Activated naive CD8-positive, alpha-beta T cell treated with anti-CD3 and anti-CD28 coated beads for 36 hours (primary cell): ENCODE measurements around the gene HYDIN. TPM values are rescaled to one million over a fixed set of nuclear protein-coding genes. Genes with fewer than 3 reads are reported as not detected.
"Not testable (repeated sequence)": the region's sequence is repeated elsewhere in the genome, so short reads cannot be mapped to it uniquely, and the experiment has no call there.

ENCODE experiments used
- DNase-seq: peaks from one replicate; pipeline ENCODE4 v3.0.0; 2021
- H3K27ac Mint-ChIP-seq: one replicate; pipeline ENCODE4 v1.8.0; 2022; ENCODE audit warnings: mild to moderate bottlenecking, moderate library complexity, mixed read lengths
- H3K27me3 Mint-ChIP-seq: one replicate; pipeline ENCODE4 v1.8.0; 2022; ENCODE audit warnings: mild to moderate bottlenecking, mixed read lengths
- H3K36me3 Mint-ChIP-seq: one replicate; pipeline ENCODE4 v1.8.0; 2021; ENCODE audit warnings: mild to moderate bottlenecking, mixed read lengths
- H3K4me1 Mint-ChIP-seq: one replicate; pipeline ENCODE4 v1.8.0; 2021; ENCODE audit warnings: mixed read lengths
- H3K4me3 Mint-ChIP-seq: one replicate; pipeline ENCODE4 v1.8.0; 2022; ENCODE audit warnings: mild to moderate bottlenecking, moderate library complexity, mixed read lengths
- H3K9me3 Mint-ChIP-seq: one replicate; pipeline ENCODE4 v1.8.0; 2022; ENCODE audit warnings: mixed read lengths
- total RNA-seq, 2 experiments: library from RNA; stranded (reverse); gene quantifications; one replicate each; pipeline ENCODE4 v1.2.3, GENCODE V29; 2021

Gene HYDIN
- total RNA-seq, 2 experiments from 2014 or later: not detected

GRCh38 chr16:71009440-71010223 is 220.9 kb downstream of the HYDIN start:
- not testable (repeated sequence) for H3K36me3 Mint-ChIP-seq, H3K27me3 Mint-ChIP-seq, DNase-seq, H3K27ac Mint-ChIP-seq, H3K4me3 Mint-ChIP-seq, H3K4me1 Mint-ChIP-seq, H3K9me3 Mint-ChIP-seq

DNA sequence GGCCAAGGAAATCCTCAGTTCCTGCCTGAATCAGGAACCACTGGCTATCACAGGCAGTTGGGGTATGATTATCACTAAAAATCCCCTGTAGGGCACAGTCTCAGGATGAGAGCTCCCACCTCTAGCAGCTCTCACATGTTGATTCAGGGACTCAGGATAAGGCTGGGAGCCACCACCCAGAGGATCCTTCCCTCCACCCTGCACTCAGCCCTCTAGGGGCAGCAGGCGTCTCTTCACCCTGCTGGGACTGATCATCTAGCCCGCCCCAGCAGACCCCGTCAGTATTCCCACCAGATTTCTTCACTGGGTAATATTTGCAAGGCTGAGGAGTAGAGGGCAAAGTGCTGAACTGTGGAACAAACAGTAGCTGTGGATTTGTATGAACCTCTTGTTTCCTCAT is 224.0 kb downstream of the HYDIN start:
- not testable (repeated sequence) for H3K4me1 Mint-ChIP-seq, H3K27ac Mint-ChIP-seq, H3K27me3 Mint-ChIP-seq, H3K36me3 Mint-ChIP-seq, DNase-seq, H3K9me3 Mint-ChIP-seq, H3K4me3 Mint-ChIP-seq

- H3K27me3 Mint-ChIP-seq, H3K4me1 Mint-ChIP-seq: not testable (repeated sequence)
Observed at GRCh38 chr16:70999735-71000134, 230.8 kb downstream of the HYDIN start.

DNA sequence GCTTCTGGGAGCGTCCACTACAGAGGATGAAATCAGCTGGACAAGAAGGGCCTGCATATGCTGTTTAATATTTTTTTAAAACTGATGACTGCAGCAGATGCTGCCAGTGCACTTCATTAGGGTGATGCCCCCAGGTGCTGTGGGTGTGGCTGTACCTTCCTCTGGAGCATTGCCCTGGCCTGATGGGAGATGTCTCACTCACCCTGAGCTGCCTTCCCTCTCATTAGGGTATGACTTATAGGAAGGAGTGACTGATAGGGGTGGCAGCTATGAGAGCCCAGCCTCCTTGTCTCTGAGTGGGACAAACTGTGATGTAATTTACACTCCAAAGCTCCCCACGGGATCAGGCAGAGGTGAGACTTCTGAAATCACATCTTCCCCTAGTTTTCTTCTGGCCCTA is 234.7 kb downstream of the HYDIN start:
- not testable (repeated sequence) for H3K27me3 Mint-ChIP-seq, DNase-seq, H3K9me3 Mint-ChIP-seq, H3K27ac Mint-ChIP-seq, H3K4me1 Mint-ChIP-seq, H3K36me3 Mint-ChIP-seq, H3K4me3 Mint-ChIP-seq

More at GRCh38 chr16:70999735-71000134, 230.8 kb downstream of the HYDIN start:
- DNase-seq, H3K27ac Mint-ChIP-seq, H3K9me3 Mint-ChIP-seq, H3K4me3 Mint-ChIP-seq, H3K36me3 Mint-ChIP-seq: not testable (repeated sequence)

DNA sequence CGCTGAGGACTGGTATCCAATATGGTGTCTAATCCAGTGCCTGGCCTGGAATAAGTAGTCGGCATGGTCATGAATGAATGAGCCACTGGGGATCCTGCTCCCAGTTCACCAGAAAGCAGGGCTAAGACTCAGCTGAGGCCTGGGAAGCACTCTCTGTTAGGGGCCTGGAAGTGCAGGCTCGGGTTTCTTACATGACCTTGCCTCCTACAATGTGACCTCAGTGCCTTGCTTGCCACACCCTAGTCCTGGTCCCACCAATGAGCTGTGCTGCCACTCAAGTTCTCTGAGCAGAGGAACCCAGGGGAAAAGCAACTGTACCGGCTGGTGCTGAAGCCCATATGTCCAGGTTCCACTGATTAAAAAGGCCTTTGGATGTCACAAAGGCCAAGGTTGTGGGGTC is 238.0 kb downstream of the HYDIN start:
- H3K9me3 Mint-ChIP-seq, H3K4me3 Mint-ChIP-seq, DNase-seq, H3K27me3 Mint-ChIP-seq, H3K4me1 Mint-ChIP-seq, H3K36me3 Mint-ChIP-seq, H3K27ac Mint-ChIP-seq: not testable (repeated sequence)

DNA sequence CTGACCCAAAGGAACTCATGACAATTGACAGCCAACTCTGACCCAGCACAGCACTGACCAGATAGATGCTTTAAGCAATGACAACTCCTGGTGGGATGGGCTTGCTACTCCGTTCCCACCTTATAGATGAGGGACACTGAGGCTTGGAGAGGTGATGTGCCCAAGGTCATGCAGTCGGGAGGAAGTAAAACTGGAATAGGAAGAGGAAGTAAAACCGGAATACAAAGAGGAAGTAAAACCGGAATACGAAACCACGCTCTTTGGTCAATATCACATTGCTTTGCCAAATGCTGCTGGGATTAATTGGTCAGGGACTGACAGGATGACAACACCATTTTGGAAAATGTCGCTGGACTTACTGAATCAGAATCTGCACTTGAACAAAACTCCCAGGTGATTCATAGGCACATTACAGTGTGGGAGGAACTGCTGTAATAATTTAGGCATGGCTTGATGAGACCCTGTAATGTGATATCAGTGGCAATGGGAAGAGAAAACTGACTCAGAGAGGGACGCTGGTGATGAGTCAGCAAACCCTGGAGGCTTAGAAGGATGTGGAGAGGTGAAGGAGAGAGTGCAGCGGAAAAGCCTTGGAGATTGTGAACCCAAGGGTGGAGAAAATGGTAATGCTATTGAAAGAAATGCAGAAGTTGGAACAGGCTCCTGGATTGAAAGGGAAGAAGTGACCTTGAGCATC is 243.4 kb downstream of the HYDIN start:
- H3K27me3 Mint-ChIP-seq, H3K36me3 Mint-ChIP-seq, H3K27ac Mint-ChIP-seq, H3K9me3 Mint-ChIP-seq, DNase-seq, H3K4me3 Mint-ChIP-seq, H3K4me1 Mint-ChIP-seq: not testable (repeated sequence)

DNA sequence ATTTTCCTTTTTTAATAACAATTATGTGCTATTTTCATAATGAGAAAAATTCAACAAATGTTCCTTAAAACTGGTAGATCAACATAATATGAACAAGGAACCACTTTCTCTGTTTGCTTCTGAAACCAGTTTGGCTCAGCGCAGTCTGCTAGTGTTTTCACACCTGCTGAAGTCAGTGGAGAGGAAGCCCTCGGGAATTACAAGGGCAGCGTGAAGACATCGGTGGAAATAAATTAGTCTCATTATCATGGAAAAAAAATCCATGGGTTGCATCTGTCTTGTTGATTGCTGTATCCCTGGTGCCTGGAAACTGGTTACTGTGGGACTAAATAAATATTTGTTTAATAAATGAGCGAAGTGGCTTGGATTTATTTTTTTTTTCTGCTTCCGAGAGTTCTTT is 245.8 kb downstream of the HYDIN start:
- not testable (repeated sequence) for DNase-seq, H3K4me3 Mint-ChIP-seq, H3K9me3 Mint-ChIP-seq, H3K27ac Mint-ChIP-seq, H3K27me3 Mint-ChIP-seq, H3K4me1 Mint-ChIP-seq, H3K36me3 Mint-ChIP-seq

DNA sequence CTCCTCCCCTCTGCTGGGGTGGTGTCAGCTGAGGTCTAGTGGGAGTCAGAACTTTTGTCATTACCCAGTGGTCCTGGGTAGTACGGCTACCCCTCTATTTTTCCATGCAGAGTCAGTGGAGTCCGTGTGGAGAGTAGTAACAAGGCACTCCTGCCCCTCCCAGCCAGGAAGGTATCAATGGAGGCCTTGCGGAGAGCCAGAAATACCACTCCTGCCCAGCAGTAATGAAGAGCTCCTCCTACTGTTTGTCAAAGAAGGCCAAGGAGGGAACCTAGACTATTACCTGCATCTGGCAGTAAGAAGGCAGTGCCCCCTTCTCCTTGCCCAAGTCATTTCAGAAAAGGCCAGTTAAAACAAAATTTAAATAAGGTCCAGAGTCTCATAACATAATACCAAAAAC is 262.2 kb downstream of the HYDIN start:
- not testable (repeated sequence) for H3K27me3 Mint-ChIP-seq, H3K36me3 Mint-ChIP-seq, H3K9me3 Mint-ChIP-seq, DNase-seq, H3K4me1 Mint-ChIP-seq, H3K4me3 Mint-ChIP-seq, H3K27ac Mint-ChIP-seq

- H3K9me3 Mint-ChIP-seq, H3K4me1 Mint-ChIP-seq, DNase-seq, H3K27me3 Mint-ChIP-seq, H3K27ac Mint-ChIP-seq, H3K36me3 Mint-ChIP-seq, H3K4me3 Mint-ChIP-seq: not testable (repeated sequence)
Observed at GRCh38 chr16:70960169-70960568, 270.4 kb downstream of the HYDIN start.

DNA sequence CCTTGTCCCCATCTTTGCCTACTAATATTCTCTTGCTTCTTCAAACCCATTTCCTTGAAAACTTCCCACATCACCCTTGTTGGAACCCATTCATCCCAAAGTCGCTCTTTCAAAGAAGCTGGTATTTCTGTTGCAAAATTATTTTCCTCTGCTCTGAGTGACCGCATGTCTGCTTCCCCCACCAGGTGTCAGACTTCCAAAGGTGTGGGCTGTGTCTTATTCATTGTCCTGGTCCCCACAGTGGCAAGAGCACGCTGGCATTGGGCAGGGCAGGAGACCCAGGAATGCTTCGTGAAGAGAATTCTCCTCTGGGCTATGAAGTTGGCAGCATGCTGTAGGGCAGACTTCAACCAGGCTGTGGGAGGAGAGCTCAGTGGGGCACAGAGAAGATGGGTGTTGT is 275.6 kb downstream of the HYDIN start:
- not testable (repeated sequence) for H3K4me1 Mint-ChIP-seq, H3K27me3 Mint-ChIP-seq, H3K9me3 Mint-ChIP-seq, H3K4me3 Mint-ChIP-seq, H3K27ac Mint-ChIP-seq, H3K36me3 Mint-ChIP-seq, DNase-seq

- not testable (repeated sequence) for H3K4me1 Mint-ChIP-seq, H3K27ac Mint-ChIP-seq, H3K9me3 Mint-ChIP-seq, H3K27me3 Mint-ChIP-seq, H3K36me3 Mint-ChIP-seq, H3K4me3 Mint-ChIP-seq, DNase-seq
Observed at GRCh38 chr16:70953824-70954223, 276.7 kb downstream of the HYDIN start.

DNA sequence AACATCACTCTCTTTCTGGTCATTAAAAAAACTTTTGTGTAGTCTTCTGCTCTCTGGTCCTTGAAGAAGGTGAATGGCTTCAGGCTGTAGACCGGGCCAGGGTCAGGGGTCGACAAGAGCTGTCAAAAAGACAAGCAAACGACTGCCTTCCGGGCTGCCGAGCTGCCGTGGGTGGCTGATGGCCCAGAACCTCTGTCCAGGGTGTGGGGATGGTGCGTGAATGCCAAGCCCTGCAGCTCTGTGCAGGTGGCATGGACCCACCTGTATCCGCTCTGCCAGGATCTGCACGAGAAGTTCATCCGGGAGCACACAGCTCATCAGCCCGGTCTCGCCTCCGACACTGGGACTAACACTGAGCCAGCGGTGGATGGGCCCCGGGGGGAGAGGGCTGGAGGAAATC is 287.0 kb downstream of the HYDIN start:
- not testable (repeated sequence) for H3K4me1 Mint-ChIP-seq, H3K9me3 Mint-ChIP-seq, H3K36me3 Mint-ChIP-seq

GRCh38 chr16:70939690-70940359 is 290.7 kb downstream of the HYDIN start:
- H3K36me3 Mint-ChIP-seq, DNase-seq, H3K9me3 Mint-ChIP-seq, H3K4me3 Mint-ChIP-seq, H3K27me3 Mint-ChIP-seq, H3K27ac Mint-ChIP-seq, H3K4me1 Mint-ChIP-seq: not testable (repeated sequence)

More for the DNA sequence above, 287.0 kb downstream of the HYDIN start:
- not testable (repeated sequence) for H3K27ac Mint-ChIP-seq, H3K4me3 Mint-ChIP-seq, H3K27me3 Mint-ChIP-seq, DNase-seq

- not testable (repeated sequence) for H3K27me3 Mint-ChIP-seq, H3K4me1 Mint-ChIP-seq, DNase-seq, H3K36me3 Mint-ChIP-seq, H3K27ac Mint-ChIP-seq, H3K4me3 Mint-ChIP-seq, H3K9me3 Mint-ChIP-seq
Observed at GRCh38 chr16:70936781-70937525, 293.6 kb downstream of the HYDIN start.

GRCh38 chr16:70935325-70935724 is 295.2 kb downstream of the HYDIN start:
- not testable (repeated sequence) for H3K36me3 Mint-ChIP-seq, DNase-seq, H3K27me3 Mint-ChIP-seq, H3K4me1 Mint-ChIP-seq, H3K4me3 Mint-ChIP-seq, H3K27ac Mint-ChIP-seq, H3K9me3 Mint-ChIP-seq
